K562 (cell line): ENCODE measurements around the gene REPS1. TPM values are rescaled to one million over a fixed set of nuclear protein-coding genes. Genes with fewer than 3 reads are reported as not detected.

ENCODE experiments used
- ATAC-seq: fragments of 200-7000 bp; cut with Tn5 transposase; 3 replicates; pipeline ENCODE4 v1.9.1; 2020; ENCODE audit warnings: moderate library complexity
- BruUV-seq: library from RNA; stranded (reverse); fragments of 400-500 nt; replicated peaks from 2 replicates; lab custom pipeline; 2021; lab: Mats Ljungman, UMichigan
- CTCF ChIA-PET: fragments of 300-600 bp; formaldehyde crosslinking; extraction: SDS; loops from one replicate; lab custom pipeline; 2021; ENCODE audit warnings: low intra/inter-chr PET ratio; lab: Yijun Ruan, JAX
- POLR2A ChIA-PET: fragments of 300-600, 350-650 bp; sonication (Branson Sonifier 250); formaldehyde crosslinking; extraction: SDS; loops from one replicate; lab custom pipeline; 2021; ENCODE audit warnings: antibody characterized with exemption, inconsistent platforms; lab: Yijun Ruan, JAX
- DNase-seq, 4 experiments: peaks; one replicate each; pipeline versions ENCODE4 v3.0.0 to v3.0.0-alpha.2; 2011 to 2018; ENCODE audit warnings: low spot score in 3 of 4, mixed read lengths in 3 of 4; ENCODE audit errors: extremely low read depth in 1 of 4
- FAIRE-seq: peaks from 2 replicates; lab custom pipeline; 2011; peaks lifted over from hg19 to GRCh38; lab: Jason Lieb, UNC
- H2AFZ ChIP-seq: 2 replicates; pipeline ENCODE4 v1.6.0; 2011; ENCODE audit warnings: low read depth, low read length, control low read depth, inconsistent platforms
- H3K27ac ChIP-seq: fragments of 200-600 bp; 3 replicates; pipeline ENCODE4 v1.8.0; 2011; ENCODE audit warnings: low read depth, mild to moderate bottlenecking, control low read depth, inconsistent platforms, low read length, moderate library complexity, mixed read lengths; ENCODE audit errors: extremely low read depth
- H3K27me3 ChIP-seq, 2 experiments: fragments of 300-600 bp in 1 of 2; 2 replicates in 1 of 2; 3 replicates in 1 of 2; pipeline versions ENCODE4 v1.6.0 to v1.8.0; 2011; ENCODE audit warnings: inconsistent platforms in 2 of 2, low read length in 2 of 2, mild to moderate bottlenecking in 1 of 2, mixed read lengths in 1 of 2, moderate library complexity in 1 of 2; ENCODE audit not compliant: control insufficient read depth in 2 of 2, insufficient read depth in 2 of 2
- H3K36me3 ChIP-seq: fragments of 300-600 bp; 3 replicates; pipeline ENCODE4 v1.8.0; 2011; ENCODE audit warnings: mild to moderate bottlenecking, low read length, inconsistent platforms; ENCODE audit not compliant: control insufficient read depth, insufficient read depth
- H3K4me1 ChIP-seq, 2 experiments: fragments of 200-600 bp in 1 of 2; replicated peaks in 1 of 2; 2 replicates in 1 of 2; 3 replicates in 1 of 2; pipeline versions ENCODE4 v1.5.1 to v1.8.0; 2011; ENCODE audit warnings: inconsistent platforms in 2 of 2, low read length in 2 of 2, mild to moderate bottlenecking in 1 of 2, mixed read lengths in 1 of 2, moderate library complexity in 1 of 2; ENCODE audit not compliant: control insufficient read depth in 2 of 2, insufficient read depth in 2 of 2
- H3K4me2 ChIP-seq: 2 replicates; pipeline ENCODE4 v1.6.1; 2011; ENCODE audit warnings: low read length, control low read depth, inconsistent platforms, mixed read lengths; ENCODE audit not compliant: insufficient read depth
- H3K4me3 ChIP-seq: fragments of 200-600 bp; sonication (generic), shearing (Covaris generic); 2 replicates; pipeline ENCODE4 v1.5.1; 2016; ENCODE audit warnings: control low read depth, inconsistent platforms
- H3K79me2 ChIP-seq: fragments of 200-600 bp; 3 replicates; pipeline ENCODE4 v1.8.0; 2011; ENCODE audit warnings: low read length, inconsistent platforms; ENCODE audit not compliant: control insufficient read depth, insufficient read depth
- H3K9ac ChIP-seq, 2 experiments: 2 replicates each; pipeline versions ENCODE4 v1.6.0 to v1.6.1; 2011; ENCODE audit warnings: low read depth in 2 of 2, low read length in 2 of 2, control low read depth in 1 of 2, inconsistent platforms in 1 of 2, mild to moderate bottlenecking in 1 of 2, mixed read lengths in 1 of 2; ENCODE audit not compliant: insufficient read depth in 1 of 2
- H3K9me1 ChIP-seq: one replicate; pipeline ENCODE4 v1.6.0; 2011; ENCODE audit warnings: inconsistent platforms, mild to moderate bottlenecking, low read length, moderate library complexity; ENCODE audit not compliant: control insufficient read depth, insufficient read depth
- H3K9me3 ChIP-seq: replicated peaks from 2 replicates; pipeline ENCODE4 v1.5.1; 2011; ENCODE audit warnings: low read depth, low read length, inconsistent platforms; ENCODE audit not compliant: control insufficient read depth, insufficient read depth
- H4K20me1 ChIP-seq: replicated peaks from 2 replicates; pipeline ENCODE4 v1.6.1; 2011; ENCODE audit warnings: low read length, inconsistent platforms, mixed read lengths; ENCODE audit not compliant: control insufficient read depth, insufficient read depth
- CCNT2 ChIP-seq: IDR thresholded peaks from 2 replicates; pipeline ENCODE4 v1.6.1; 2011; ENCODE audit warnings: borderline replicate concordance, low read depth, mild to moderate bottlenecking, moderate library complexity, mixed read lengths, low read length; ENCODE audit not compliant: insufficient read length; ENCODE audit errors: extremely low read depth
- DPF2 ChIP-seq: fragments of 450-650 bp; IDR thresholded peaks from 2 replicates; pipeline ENCODE4 v1.6.1; 2016
- KAT7 ChIP-seq: sonication (generic); formaldehyde crosslinking; IDR thresholded peaks from 2 replicates; pipeline ENCODE4 v1.8.0; 2022; ENCODE audit warnings: missing genetic modification reagents, mild to moderate bottlenecking, borderline replicate concordance
- KDM4B ChIP-seq, 2 experiments: fragments of 450-650 bp in 1 of 2; sonication (generic) in 1 of 2; IDR thresholded peaks; 2 replicates each; pipeline ENCODE4 v1.6.1; 2016 to 2017; ENCODE audit warnings: borderline replicate concordance in 2 of 2, antibody characterized with exemption in 1 of 2, low read depth in 1 of 2, mild to moderate bottlenecking in 1 of 2
- NCOA6 ChIP-seq: fragments of 450-650 bp; IDR thresholded peaks from 2 replicates; pipeline ENCODE4 v1.6.1; 2017; ENCODE audit warnings: mild to moderate bottlenecking
- NEUROD1 ChIP-seq: fragments of 150-350 bp; IDR thresholded peaks from 2 replicates; pipeline ENCODE4 v1.6.1; 2014; ENCODE audit warnings: borderline replicate concordance, low read length, low read depth; ENCODE audit not compliant: partially characterized antibody
- OTX1 ChIP-seq: fragments of 450-650 bp; formaldehyde crosslinking; IDR thresholded peaks from 2 replicates; pipeline ENCODE4 v1.4.0; 2022; ENCODE audit warnings: mild to moderate bottlenecking
- PCBP1 ChIP-seq: fragments of 200-400 bp; formaldehyde crosslinking; IDR thresholded peaks from 2 replicates; pipeline ENCODE4 v1.6.1; 2018; ENCODE audit warnings: mild to moderate bottlenecking, low read depth, low read length; ENCODE audit not compliant: poor library complexity, severe bottlenecking
- PHF20 ChIP-seq: fragments of 450-650 bp; IDR thresholded peaks from 2 replicates; pipeline ENCODE4 v1.6.1; 2018; ENCODE audit not compliant: partially characterized antibody
- RUNX1 ChIP-seq: sonication (generic); IDR thresholded peaks from 2 replicates; pipeline ENCODE4 v1.6.1; 2016; ENCODE audit warnings: antibody characterized with exemption, low read depth
- SAFB2 ChIP-seq: fragments of 200-400 bp; formaldehyde crosslinking; IDR thresholded peaks from 2 replicates; pipeline ENCODE4 v1.6.1; 2018; ENCODE audit warnings: borderline replicate concordance, low read length, low read depth, moderate library complexity; ENCODE audit not compliant: severe bottlenecking
- ZBTB7A ChIP-seq: IDR thresholded peaks from 2 replicates; pipeline ENCODE4 v1.6.1; 2011; ENCODE audit warnings: low read depth, mild to moderate bottlenecking, low read length, moderate library complexity, borderline replicate concordance; ENCODE audit not compliant: control insufficient read depth
- ZNF354B ChIP-seq: fragments of 250-450 bp; sonication (Bioruptor Pico); IDR thresholded peaks from 2 replicates; pipeline ENCODE4 v1.4.0; 2020
- WGBS: fragments of 100-300 bp; shearing (Covaris generic); methylation state at CpG from one replicate; pipeline ENCODE4 v1.1.6; 2016; ENCODE audit warnings: low coverage, mixed read lengths; ENCODE audit not compliant: insufficient coverage; ENCODE audit errors: missing lambda C conversion rate; 5-methylcytosine and 5-hydroxymethylcytosine counted together
- in situ Hi-C: fragments of 300-500 bp; cut with MboI; formaldehyde crosslinking; loops from 4 replicates; pipeline ENCODE4 v1.15.0; 2018; ENCODE audit warnings: inconsistent platforms, mixed read lengths
- intact Hi-C: fragments of 100-400 bp; cut with micrococcal nuclease; formaldehyde crosslinking; loops from 2 replicates; pipeline ENCODE4 v1.14.2; 2022
- polyA plus RNA-seq, 8 experiments: library from polyadenylated mRNA; depleted of rRNA in 4 of 8; stranded (reverse) in 5 of 8; unstranded in 3 of 8; fragments of >200 nt; fragmentation: Nextera tagmentation in 2 of 8; fragmentation: Illumina TruSeq in 1 of 8; extraction: Ambion mirVana in 2 of 8; extraction: Trizol in 1 of 8; gene quantifications; 2 replicates each; pipeline versions ENCODE4 v1.2.1 to v1.2.3, GENCODE V29; 2011 to 2014; ENCODE audit warnings: inconsistent platforms in 1 of 8, missing spikeins in 1 of 8
- total RNA-seq, 7 experiments: library from RNA; depleted of rRNA in 6 of 7; stranded (reverse); fragments of >200 nt in 6 of 7; fragmentation: Illumina TruSeq in 2 of 7; extraction: Trizol in 2 of 7; gene quantifications; 2 replicates each; pipeline versions ENCODE4 v1.2.1 to v1.2.3, GENCODE V29; 2011 to 2021; ENCODE audit warnings: low replicate concordance in 1 of 7
- TF ChIP-seq, protein P1 (sequence below): sonication (generic); formaldehyde crosslinking; IDR thresholded peaks from 2 replicates; pipeline ENCODE4 v1.8.0; 2022; ENCODE audit warnings: mild to moderate bottlenecking, missing genetic modification reagents

REPS1 gene
- total and polyA plus RNA-seq, 9 of the 15 experiments (the other 6 are each of a cell fraction or from before 2014, with no cell fraction given): 7.9 to 36.0 (median 27.8) TPM

GRCh38 chr6:138987080-138987642, 892 bp downstream of the REPS1 start:
- Histone ChIP-seq H3K27me3 (peaks cover 2 to 22% of the 10 kb centered on the region in 2 experiments; a peak in 3 of 5 replicates), H2AFZ (peak overlapping the region; percentile 97), H3K4me3 (peak overlapping the region; percentile 86), H3K79me2 (peaks cover 46% of the 10 kb centered on the region), H3K36me3 (no peaks in the 10 kb centered on the region), H3K4me1 (peaks cover 17 to 22% of the 10 kb centered on the region in 2 experiments), H3K4me2 (peak overlapping the region; percentile 86), H3K27ac (peak overlapping the region; percentile 86; the same call in 1 of the 3 replicates), H3K9me1 (no peaks in the 10 kb centered on the region), H3K9ac (peak overlapping the region; percentile 88 to 99), H3K9me3 (no peaks in the 10 kb centered on the region), H4K20me1 (peaks cover 18% of the 10 kb centered on the region)
- WGBS: under 1% methylated on average over 34 of the region's 35 CpGs
- no peak for DNase-seq
- in situ Hi-C loops (loop anchor here (5.0 kb wide), 1 partner anchor 170 kb away; no protein-coding TSS in a partner anchor), intact Hi-C loops (loop anchor here (5.0 kb wide), 3 partner anchors 40 to 870 kb away; no protein-coding TSS in a partner anchor)
- BruUV-seq: no TSS peak
- ChIA-PET POLR2A (interaction anchor here (0.6 to 3.7 kb wide), 9 partner anchors 12 to 1491 kb away, joined by 3 to 22 read pairs (median 3); no protein-coding TSS in a partner anchor), CTCF (interaction anchor here (1.0 kb wide), 2 partner anchors 169 to 171 kb away, joined by 3 to 5 read pairs; no protein-coding TSS in a partner anchor)
- peak; percentile 11 for FAIRE-seq
- ATAC-seq: peak; percentile 2
- no peak for TF ChIP-seq DPF2
- no peak for TF ChIP-seq KDM4B (IDR thresholded peaks at IDR 0.05; ENCODE audit: borderline replicate concordance in 2 of 2, low read depth in 1 of 2)
- no peak for TF ChIP-seq NCOA6
- TF ChIP-seq ZBTB7A: peak; percentile 50; the same call in 1 of the 2 replicates
- peak; percentile 43 for TF ChIP-seq PHF20
- TF ChIP-seq KAT7: no peak
- TF ChIP-seq OTX1 (CRISPR knock-in tag): no peak
- no peak for TF ChIP-seq NEUROD1
- no peak for TF ChIP-seq SAFB2
- TF ChIP-seq, protein P1, sequence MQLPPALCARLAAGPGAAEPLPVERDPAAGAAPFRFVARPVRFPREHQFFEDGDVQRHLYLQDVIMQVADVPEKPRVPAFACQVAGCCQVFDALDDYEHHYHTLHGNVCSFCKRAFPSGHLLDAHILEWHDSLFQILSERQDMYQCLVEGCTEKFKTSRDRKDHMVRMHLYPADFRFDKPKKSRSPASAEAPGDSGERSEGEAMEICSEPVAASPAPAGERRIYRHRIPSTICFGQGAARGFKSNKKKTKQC (CRISPR knock-in tag): 0 out of 2 replicates have a peak, but pooled peaks have one; percentile 15
- no peak for TF ChIP-seq ZNF354B (CRISPR knock-in tag)
- TF ChIP-seq PCBP1: no peak
- TF ChIP-seq CCNT2: no peak
- TF ChIP-seq RUNX1: no peak
